Mammary epithelial cell (primary cell): Measurements from ENCODE around the gene TENT5A.

Experiments used
- EZH2 ChIP-seq: IDR thresholded peaks from 2 replicates; pipeline ENCODE4 v1.6.1; 2012; ENCODE audit warnings: low read length, inconsistent platforms, borderline replicate concordance
- TF ChIP-seq, protein P1 (sequence below), 2 donors: IDR thresholded peaks in 1 of 2; conservative IDR thresholded peaks in 1 of 2; 2 replicates each; pipeline ENCODE4 v1.5.1; 2011 to 2012; ENCODE audit warnings: inconsistent platforms in 2 of 2, low read length in 2 of 2, mild to moderate bottlenecking in 2 of 2, control low read depth in 1 of 2, low read depth in 1 of 2; ENCODE audit not compliant: insufficient read depth in 1 of 2; ENCODE audit errors: extremely low read depth in 1 of 2

DNA sequence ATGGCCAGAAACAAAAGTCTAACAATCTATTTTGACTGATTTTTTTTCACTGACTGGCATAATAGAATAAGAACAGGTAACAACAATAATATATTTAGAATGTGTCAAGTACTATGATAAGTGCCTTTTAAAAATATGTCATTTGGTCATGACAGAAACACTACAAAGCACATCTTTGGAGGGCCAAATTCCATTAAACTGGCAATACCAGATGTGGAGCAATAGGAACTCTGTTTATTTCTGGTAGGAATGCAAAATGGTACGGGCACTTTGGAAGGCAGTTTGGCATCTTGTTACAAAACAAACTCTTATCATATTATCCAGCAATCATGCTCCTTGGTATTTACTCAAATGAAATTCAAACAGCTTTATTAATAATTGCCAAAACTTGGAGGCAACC, 39.3 kb downstream of the TENT5A start:
- TF ChIP-seq, protein P1, sequence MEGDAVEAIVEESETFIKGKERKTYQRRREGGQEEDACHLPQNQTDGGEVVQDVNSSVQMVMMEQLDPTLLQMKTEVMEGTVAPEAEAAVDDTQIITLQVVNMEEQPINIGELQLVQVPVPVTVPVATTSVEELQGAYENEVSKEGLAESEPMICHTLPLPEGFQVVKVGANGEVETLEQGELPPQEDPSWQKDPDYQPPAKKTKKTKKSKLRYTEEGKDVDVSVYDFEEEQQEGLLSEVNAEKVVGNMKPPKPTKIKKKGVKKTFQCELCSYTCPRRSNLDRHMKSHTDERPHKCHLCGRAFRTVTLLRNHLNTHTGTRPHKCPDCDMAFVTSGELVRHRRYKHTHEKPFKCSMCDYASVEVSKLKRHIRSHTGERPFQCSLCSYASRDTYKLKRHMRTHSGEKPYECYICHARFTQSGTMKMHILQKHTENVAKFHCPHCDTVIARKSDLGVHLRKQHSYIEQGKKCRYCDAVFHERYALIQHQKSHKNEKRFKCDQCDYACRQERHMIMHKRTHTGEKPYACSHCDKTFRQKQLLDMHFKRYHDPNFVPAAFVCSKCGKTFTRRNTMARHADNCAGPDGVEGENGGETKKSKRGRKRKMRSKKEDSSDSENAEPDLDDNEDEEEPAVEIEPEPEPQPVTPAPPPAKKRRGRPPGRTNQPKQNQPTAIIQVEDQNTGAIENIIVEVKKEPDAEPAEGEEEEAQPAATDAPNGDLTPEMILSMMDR (conservative IDR thresholded peaks at IDR 0.05 in 1 of 2, IDR thresholded peaks at IDR 0.05 in 1 of 2; ENCODE audit: extremely low read depth in 1 of 2, insufficient read depth in 1 of 2, low read depth in 1 of 2, low read length in 2 of 2) = no peak
- TF ChIP-seq EZH2 = no peak
